ENCODE results near the gene SH3BGR. TPM values are rescaled to one million over a fixed set of nuclear protein-coding genes. Genes with fewer than 3 reads are reported as not detected.

Gene SH3BGR
- total and polyA plus RNA-seq, 8 donors = 1.6 to 4.1 (median 3.6) TPM

DNA sequence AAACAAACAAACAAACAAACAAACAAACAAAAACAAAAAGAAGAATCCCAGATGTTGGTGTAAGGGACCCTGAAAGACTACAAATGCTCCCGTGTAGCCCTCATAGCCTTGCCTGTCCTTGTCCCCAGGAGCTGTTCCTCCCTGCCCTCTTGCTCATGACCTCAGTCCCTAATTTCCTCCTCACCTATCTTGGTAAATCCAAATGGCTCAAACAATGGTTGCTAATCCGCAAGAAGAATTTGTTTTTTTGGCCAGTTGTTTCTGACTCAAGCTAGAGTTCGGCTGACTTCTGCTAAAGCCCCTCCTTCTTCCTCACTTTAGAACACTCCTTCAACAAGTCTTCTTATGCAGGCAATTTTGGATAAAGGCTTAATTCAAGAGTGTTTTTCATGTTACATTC lies 21.8 kb upstream of the SH3BGR start:
- intact Hi-C loops (cut with DNase I) = no loop called here

GRCh38 chr21:39430457-39430856 lies 21.3 kb upstream of the SH3BGR start:
- H3K4me1 ChIP-seq = no peaks in the 10 kb centered on the region
- no peak for TF ChIP-seq CTCF (IDR thresholded peaks at IDR 0.05)
- H3K4me3 ChIP-seq = no peak overlapping the region
- no peaks in the 10 kb centered on the region for H3K27me3 ChIP-seq
- DNase-seq = no peak
- intact Hi-C loops (cut with DNase I) = no loop called here
- no peak for ATAC-seq
- no peak overlapping the region for H3K27ac ChIP-seq
- H3K9me3 ChIP-seq = no peaks in the 10 kb centered on the region
- H3K36me3 ChIP-seq = no peaks in the 10 kb centered on the region

More for the DNA sequence above, 21.8 kb upstream of the SH3BGR start:
- Histone ChIP-seq H3K27me3 (no peaks in the 10 kb centered on the region), H3K4me1 (no peaks in the 10 kb centered on the region), H3K9me3 (no peaks in the 10 kb centered on the region), H3K27ac (no peak overlapping the region), H3K36me3 (no peaks in the 10 kb centered on the region), H3K4me3 (no peak overlapping the region)
- DNase-seq (no peak), ATAC-seq (no peak)
- TF ChIP-seq CTCF (IDR thresholded peaks at IDR 0.05) = no peak

DNA sequence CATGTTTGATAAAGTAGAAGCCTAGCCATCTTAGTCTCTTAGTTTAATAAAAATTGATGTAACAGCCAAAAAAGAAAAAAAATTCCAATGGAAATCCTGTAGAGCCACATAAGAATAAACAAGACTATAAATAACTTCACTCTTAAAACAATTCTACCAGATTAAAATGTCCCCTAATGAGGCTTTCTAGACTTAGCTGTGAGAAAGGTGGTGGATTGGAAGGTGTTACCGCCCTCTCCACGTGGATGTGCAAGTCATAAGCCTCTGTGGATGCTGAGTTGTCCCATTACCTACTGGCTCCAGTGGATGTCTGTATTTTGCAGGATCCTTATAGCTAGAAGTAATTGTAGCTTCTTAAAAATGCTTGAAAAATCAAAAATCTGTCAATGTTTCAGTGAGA lies 20.8 kb upstream of the SH3BGR start:
- ATAC-seq = no peak
- intact Hi-C loops (cut with DNase I) = no loop called here

DNA sequence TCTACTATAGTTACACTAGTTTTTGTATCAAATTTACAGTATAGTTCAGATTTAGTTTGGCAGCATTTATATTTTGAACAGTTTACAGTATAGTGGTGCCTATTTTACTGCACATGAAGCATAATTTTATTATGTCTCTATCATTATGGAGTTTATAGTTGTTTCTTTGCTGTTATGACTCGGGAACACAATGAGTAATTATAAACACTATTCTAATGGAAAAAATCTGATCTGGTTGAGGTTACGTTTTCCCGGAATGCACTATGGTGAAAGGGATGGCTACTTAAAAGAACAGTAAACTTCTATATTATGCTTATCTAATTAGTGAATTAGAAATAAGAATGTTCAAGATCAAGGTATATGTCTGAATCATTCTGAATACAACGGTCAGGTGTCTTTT lies 16.8 kb upstream of the SH3BGR start:
- H3K36me3 ChIP-seq = no peaks in the 10 kb centered on the region
- intact Hi-C loops (cut with DNase I) = no loop called here
- H3K4me1 ChIP-seq = no peaks in the 10 kb centered on the region
- H3K9me3 ChIP-seq = no peaks in the 10 kb centered on the region
- H3K27ac ChIP-seq = no peak overlapping the region
- H3K4me3 ChIP-seq = no peak overlapping the region
- ATAC-seq = no peak
- DNase-seq = no peak
- no peak for TF ChIP-seq CTCF (IDR thresholded peaks at IDR 0.05)
- H3K27me3 ChIP-seq = no peaks in the 10 kb centered on the region

More for the DNA sequence above, 20.8 kb upstream of the SH3BGR start:
- TF ChIP-seq CTCF (IDR thresholded peaks at IDR 0.05) = no peak
- no peak for DNase-seq
- Histone ChIP-seq H3K4me3 (no peak overlapping the region), H3K27me3 (no peaks in the 10 kb centered on the region), H3K9me3 (no peaks in the 10 kb centered on the region), H3K27ac (no peak overlapping the region), H3K4me1 (no peaks in the 10 kb centered on the region), H3K36me3 (no peaks in the 10 kb centered on the region)

GRCh38 chr21:39439232-39439631 lies 12.5 kb upstream of the SH3BGR start:
- DNase-seq (no peak), ATAC-seq (no peak)
- H3K4me3 ChIP-seq = no peak overlapping the region
- H3K27me3 ChIP-seq = no peaks in the 10 kb centered on the region
- H3K36me3 ChIP-seq = no peaks in the 10 kb centered on the region
- no peak overlapping the region for H3K27ac ChIP-seq
- peaks cover 0 to 2% of the 10 kb centered on the region in 2 donors for H3K4me1 ChIP-seq
- intact Hi-C loops (cut with DNase I) = no loop called here
- TF ChIP-seq CTCF (IDR thresholded peaks at IDR 0.05) = no peak
- no peaks in the 10 kb centered on the region for H3K9me3 ChIP-seq
